LNCAP (cell line): Measurements from ENCODE around the gene CCDC150.

Source experiments
- TF ChIP-seq, protein P1 (sequence below): fragments of 450-650 bp; IDR thresholded peaks from 2 replicates; pipeline ENCODE4 v1.5.1; 2017; ENCODE audit warnings: mild to moderate bottlenecking

The CCDC150 gene

GRCh38 chr2:196745711-196746110 lies 106.2 kb downstream of the CCDC150 start:
- TF ChIP-seq, protein P1, sequence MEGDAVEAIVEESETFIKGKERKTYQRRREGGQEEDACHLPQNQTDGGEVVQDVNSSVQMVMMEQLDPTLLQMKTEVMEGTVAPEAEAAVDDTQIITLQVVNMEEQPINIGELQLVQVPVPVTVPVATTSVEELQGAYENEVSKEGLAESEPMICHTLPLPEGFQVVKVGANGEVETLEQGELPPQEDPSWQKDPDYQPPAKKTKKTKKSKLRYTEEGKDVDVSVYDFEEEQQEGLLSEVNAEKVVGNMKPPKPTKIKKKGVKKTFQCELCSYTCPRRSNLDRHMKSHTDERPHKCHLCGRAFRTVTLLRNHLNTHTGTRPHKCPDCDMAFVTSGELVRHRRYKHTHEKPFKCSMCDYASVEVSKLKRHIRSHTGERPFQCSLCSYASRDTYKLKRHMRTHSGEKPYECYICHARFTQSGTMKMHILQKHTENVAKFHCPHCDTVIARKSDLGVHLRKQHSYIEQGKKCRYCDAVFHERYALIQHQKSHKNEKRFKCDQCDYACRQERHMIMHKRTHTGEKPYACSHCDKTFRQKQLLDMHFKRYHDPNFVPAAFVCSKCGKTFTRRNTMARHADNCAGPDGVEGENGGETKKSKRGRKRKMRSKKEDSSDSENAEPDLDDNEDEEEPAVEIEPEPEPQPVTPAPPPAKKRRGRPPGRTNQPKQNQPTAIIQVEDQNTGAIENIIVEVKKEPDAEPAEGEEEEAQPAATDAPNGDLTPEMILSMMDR = no peak

- TF ChIP-seq, protein P1 = no peak
These were observed 107.9 kb downstream of the CCDC150 start for GRCh38 chr2:196747400-196747799.

DNA sequence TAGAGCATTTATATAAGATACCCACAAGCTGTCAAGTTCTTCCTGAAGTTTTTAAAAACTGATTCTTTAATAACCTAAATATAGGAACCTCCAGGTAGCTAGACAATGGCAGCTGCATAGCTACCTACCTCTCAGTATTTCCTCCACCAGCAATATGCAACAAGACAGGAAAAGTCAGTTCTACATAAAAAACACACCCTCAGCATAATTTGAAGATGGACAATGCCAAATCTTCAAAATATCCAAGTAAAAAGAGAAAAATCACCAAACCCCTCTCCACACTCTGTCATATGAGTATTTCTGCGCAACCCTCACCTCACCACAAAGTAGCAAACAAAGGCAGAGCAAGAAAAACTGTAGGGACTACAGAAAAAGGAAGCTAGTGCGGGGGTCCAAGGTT lies 108.6 kb downstream of the CCDC150 start:
- TF ChIP-seq, protein P1 = no peak

GRCh38 chr2:196750291-196750923 lies 110.9 kb downstream of the CCDC150 start:
- TF ChIP-seq, protein P1 = no peak

GRCh38 chr2:196750977-196751631 lies 111.6 kb downstream of the CCDC150 start:
- TF ChIP-seq, protein P1 = peak; percentile 85

- TF ChIP-seq, protein P1 = peak; percentile 47
These were observed 119.2 kb downstream of the CCDC150 start for GRCh38 chr2:196758474-196759377.

DNA sequence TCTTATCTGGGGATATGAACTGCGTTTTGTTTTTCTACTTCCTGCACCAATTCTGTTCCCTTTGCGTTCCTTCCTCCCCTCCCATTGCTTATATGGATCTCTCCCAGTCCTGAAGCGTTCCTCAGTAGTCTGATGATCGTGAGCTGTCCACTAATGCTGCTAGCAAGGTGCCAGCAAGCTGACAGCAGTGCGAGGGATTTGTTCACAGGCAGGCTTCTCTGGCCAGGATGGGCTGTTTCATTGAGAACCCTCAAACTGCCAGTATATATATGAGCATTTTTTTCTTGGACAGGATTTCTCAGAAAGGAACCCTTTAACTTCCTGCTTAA lies 119.8 kb downstream of the CCDC150 start:
- TF ChIP-seq, protein P1 = no peak
